ENCODE results near the gene RUNX2.

RUNX2 gene

DNA sequence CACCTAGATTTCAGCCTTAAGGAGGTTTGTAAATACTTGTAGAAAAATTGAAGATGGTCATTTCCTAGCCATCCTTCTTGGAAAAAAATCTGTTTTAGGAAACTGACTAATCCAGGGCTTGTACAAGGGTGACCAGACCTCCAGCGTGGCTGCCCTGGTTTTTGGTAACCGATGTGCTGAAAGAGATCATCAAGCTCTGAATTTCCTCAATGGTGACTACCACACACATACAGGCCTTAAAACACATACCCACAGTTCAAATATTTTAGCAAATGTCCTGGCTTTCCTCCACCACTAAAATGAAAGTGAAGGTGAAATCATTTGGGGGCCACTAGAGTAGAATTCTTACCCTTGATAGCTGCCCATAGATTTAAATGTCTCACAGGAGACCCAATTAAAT is 264.9 kb downstream of the RUNX2 start:
- peak; percentile 31 for DNase-seq

DNA sequence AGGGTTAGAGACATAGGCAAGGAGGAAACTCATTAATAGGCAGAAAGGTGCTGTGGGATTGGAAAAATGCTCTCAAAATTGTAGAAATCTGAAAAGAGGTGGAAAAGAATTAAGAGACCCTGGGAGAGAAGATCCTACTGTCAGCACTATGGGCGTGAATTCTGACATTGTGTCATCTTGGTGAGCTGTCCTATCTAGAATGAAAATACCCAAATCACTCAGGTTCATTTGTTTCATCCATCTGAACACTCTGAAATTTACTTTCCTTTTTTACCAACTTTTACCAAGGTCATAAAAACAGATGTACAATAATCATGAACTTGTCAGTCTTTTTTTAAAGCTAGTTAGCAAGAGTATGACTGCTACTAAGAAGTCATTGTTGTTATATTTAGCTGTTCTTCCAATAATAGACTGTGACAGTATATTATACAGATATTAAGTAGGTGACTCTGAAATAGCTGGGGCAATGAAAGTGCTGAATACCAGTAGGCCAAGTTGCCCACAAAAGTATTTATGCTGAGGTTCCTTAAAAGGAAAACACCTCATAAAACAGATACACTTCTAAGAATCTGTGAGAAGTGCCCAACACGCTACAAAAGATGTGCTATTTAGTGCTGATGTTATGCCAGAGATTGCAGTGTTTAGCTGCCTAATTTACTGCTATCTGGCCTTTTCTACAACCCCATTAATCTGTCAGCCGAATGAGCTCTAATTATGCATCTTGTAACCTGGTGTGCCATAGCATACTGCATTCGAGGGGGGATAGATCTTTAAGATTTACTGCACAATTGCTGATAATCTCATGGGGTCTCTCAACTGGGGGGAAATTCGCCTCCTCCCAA is 267.1 kb downstream of the RUNX2 start:
- DNase-seq, result no peak

- DNase-seq, result no peak
Observed at GRCh38 chr6:45597424-45597823, 269.3 kb downstream of the RUNX2 start.

DNA sequence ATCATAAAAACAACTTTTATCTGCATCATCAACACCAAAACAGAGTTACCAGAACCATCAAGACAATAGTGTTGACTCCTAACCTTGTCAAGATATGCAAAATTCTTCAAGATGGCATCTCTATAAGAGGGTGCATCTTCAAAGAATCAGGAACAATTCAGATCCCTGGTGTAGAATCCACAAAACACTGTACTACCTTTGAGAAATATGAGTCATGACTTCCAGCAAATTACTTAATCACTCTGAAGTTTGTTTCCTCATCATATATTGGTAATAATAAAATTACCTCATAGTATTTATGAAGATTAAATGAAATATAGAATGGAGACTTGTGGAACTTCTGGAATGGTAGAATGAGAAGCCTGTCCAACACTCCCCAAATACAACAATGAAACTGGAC is 270.9 kb downstream of the RUNX2 start:
- DNase-seq, result no peak

- no peak for DNase-seq
Observed at GRCh38 chr6:45605971-45606370, 277.8 kb downstream of the RUNX2 start.

- DNase-seq, result no peak
Observed at GRCh38 chr6:45606831-45607400, 278.8 kb downstream of the RUNX2 start.

DNA sequence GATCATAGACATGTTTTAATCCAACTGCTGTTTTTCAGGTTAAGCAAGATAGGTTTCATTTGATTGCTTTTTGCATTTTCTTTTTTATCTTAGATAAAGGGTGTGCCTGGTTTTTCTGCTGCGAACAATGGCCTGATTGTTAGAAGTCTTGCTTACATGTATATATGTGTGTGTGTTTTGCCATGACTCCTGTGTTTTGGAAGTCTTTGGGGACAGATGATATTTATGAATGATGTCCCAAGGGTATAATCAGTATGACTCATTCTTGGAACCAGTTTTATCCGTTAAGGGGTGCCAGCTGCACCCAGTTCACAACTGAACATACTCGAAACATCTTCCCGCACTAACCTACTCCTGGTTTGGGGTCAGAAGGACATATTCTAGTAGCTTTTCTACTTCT is 279.7 kb downstream of the RUNX2 start:
- DNase-seq, result peak; percentile 18

- peak; percentile 56 for DNase-seq
Observed at GRCh38 chr6:45608252-45608913, 280.3 kb downstream of the RUNX2 start.

DNA sequence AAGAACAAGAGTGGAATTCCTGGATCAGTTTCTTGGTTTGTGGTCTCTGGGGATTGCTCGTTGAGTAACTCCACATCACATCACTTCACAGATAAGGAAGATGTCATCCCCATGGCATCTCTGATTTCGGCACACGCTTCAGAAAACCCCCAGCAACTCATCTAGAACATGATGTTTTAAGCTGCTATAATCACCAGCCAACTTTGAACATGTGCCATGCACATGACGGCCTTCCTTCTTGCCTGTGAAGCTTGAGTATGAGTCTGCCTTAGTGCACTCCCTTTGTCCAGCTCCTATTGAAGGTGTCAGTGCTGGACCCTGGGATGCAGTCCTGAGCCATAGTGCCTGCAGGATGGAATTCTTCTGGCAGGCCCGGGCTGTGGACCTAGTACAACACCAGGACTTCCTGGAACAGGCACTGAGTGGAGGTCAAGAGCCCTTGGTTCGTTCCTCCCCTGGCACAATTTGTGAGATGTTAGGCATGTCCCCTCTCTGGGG is 281.1 kb downstream of the RUNX2 start:
- DNase-seq, result peak; percentile 97

GRCh38 chr6:45610374-45610773 is 282.2 kb downstream of the RUNX2 start:
- no peak for DNase-seq

- DNase-seq, result no peak
Observed at GRCh38 chr6:45610832-45611231, 282.7 kb downstream of the RUNX2 start.

DNA sequence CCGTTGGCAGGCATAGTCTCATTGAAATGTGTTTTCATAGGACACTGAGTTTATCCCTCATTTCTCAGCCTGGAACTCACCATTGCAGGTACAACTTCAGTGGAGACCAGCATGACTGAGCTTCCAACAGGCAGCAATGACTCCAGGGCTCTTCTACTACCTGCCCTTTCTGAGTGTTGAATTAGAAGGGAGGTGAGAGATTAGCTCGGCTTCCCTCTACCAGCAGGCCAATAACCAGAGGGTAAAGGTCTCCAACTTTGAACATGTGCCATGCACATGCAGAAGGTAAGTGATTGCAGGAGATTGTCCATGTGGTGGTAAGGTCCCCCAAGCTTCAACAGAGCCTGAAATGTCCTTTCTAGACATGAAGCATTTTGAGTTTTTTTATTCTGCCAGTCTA is 283.4 kb downstream of the RUNX2 start:
- DNase-seq, result no peak

DNA sequence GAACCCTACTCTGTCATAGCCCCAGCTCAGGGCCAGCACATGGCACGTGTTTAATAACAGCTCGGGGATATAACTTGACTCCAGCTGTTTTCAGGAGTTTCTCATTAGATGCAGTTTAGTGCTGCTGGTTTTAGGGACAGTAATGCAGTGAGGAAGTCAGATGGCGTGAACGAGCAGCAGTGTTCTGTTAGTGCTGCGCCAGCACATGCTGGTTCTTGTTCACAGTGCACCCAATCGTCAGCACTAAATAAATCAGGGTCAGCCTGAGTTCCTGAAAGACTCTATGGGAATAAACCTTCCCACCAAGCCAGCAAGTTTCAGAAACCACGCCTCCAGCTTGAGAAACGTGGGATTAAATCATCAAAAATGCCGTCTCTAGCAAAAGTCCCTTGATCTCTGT is 285.5 kb downstream of the RUNX2 start:
- DNase-seq, result peak; percentile 89

DNA sequence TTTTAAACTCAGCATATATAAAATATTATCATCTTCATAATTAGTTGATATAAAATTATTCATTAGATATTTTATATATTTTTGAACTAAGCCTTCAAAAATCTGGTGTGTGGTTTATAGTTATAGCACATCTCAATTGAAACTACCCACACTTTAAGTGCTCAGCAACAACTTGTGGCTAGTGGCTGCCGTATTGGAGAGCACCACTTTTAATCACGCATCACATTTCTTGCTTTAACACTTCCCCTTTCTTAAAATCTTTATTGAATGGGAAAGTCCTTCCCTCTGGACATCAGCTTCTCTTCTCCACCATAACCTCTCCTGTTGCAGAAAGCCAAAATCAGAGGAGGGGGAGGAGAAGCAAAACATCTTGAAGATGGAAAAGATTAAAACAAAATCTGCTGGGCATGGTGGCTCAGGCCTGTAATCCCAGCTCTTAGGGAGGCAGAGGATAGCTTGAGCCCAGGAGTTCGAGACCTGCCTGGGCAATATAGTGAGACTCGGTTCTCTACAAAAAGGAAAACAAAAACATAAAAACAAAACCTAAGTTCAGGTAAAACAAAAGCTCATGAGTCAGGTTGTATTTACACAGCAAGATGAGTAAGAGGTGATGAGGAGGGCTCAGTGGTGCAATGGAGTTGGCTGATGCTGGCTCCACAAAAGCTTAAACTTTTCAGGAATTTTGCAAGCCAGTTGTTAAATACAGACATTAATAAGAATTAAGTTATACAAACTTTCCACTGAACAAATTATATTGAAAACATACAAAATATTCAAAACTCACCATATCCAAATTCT is 286.6 kb downstream of the RUNX2 start:
- DNase-seq, result no peak

DNA sequence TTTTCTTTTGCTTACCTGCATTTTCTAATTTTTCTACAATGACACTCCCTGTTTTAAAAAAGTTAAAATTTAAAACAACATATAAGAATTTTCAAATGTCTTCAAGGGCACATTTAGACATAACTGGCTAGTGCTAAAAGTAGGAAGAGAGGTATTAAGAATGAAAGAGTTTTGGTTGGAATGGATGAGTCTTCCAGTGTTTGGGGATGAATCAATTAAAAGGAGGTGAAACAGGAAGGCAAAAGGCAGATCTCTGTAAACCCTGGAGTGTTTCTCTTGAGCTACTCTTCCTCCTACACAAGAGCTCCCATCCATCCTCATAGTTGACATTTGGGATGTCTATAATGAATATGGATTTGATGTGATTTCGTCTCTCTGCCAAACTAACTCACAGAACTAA is 288.1 kb downstream of the RUNX2 start:
- no peak for DNase-seq

DNA sequence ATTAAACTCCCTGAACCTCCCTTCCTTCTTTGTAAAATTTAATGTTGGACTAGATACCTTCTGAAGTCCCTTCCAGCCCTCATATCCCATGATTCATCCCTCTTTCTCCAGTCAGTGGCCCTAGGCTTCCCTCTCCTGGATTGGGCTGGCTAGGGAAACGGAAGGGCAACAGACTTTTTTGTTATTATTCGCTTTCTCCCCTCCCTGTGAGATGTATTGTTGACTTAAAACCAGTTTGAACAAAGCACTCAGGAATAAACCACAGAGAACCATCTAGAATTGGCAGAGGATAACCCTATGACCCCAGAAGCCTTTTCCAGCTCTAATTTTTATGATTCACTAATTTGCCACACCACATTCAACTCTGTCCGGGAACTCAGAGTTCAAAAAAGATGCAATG is 289.3 kb downstream of the RUNX2 start:
- no peak for DNase-seq

DNA sequence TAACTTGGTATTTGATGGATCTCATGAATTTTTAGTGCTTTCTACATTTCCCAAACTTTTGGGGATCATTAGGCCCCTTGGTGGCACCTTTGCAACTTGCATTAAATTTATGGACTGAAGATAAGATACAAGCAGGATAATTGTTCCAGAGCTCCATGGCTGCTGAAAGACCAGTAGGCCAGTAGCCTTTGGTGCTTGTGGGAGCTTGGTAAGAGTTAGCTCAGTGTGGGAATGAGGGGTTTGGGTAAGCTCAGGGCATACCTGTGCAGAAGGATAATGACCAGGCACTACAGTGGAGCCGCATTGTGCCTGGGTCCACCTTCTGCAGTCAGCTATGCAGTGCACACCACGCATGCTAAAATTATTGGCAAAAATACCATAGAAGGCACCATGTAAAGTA is 290.1 kb downstream of the RUNX2 start:
- DNase-seq, result no peak

GRCh38 chr6:45619211-45619760 is 291.2 kb downstream of the RUNX2 start:
- peak; percentile 74 for DNase-seq

GRCh38 chr6:45619994-45620471 is 291.9 kb downstream of the RUNX2 start:
- DNase-seq, result no peak

DNA sequence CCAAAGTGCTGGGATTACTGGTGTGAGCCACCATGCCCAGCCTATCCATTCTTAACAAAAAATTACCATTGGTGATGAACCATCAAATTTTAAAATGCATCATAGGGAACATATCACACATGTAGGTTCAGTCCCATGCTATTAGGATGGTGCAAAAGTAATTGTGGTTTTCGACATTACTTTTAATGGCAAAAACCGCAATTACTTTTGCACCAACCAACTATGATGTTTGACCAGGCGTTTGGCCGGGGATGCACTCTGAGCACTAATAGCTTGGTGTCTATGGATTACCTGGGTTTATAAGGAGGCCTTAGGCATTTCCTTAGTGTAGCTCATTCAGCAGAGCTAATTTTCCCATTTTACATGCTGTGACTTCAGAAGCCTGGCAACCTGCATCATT is 296.1 kb downstream of the RUNX2 start:
- no peak for DNase-seq

- DNase-seq, result peak; percentile 86
Observed at GRCh38 chr6:45625191-45625664, 297.1 kb downstream of the RUNX2 start.

Data from fibroblast of skin of abdomen (primary cell).